ENCODE measurements around the gene LRRC75B. TPM values are rescaled to one million over a fixed set of nuclear protein-coding genes. Genes with fewer than 3 reads are reported as not detected.
"Not testable (repeated sequence)": the region's sequence is repeated elsewhere in the genome, so short reads cannot be mapped to it uniquely, and the experiment has no call there.

LRRC75B gene
- total RNA-seq, 1 donor from 2014 or later = 10.2 TPM

DNA sequence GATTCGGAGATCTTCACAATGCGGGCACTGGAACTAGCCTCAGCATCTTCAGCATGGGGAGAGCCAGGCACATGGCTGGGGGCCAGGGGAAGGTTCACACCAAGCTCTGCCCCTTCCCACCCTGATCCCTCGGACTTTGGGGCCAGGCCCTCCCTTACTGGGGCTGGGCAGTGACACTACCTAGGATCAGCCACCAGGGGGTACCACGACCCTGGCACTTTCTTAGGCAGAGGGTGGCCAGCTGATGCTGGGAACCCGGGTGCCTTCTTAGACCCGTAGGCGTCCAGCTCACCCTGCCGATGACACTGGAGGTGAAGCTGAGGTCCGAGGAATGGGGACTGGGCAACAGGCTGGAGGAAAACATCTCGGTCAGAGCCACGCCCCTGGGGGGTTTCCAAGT lies 36.2 kb upstream of the LRRC75B start:
- not testable (repeated sequence) for ATAC-seq, DNase-seq

GRCh38 chr22:24627911-24628310 lies 35.0 kb upstream of the LRRC75B start:
- intact Hi-C loops (cut with DNase I); H3K27me3 ChIP-seq (ENCODE audit: low read depth); H3K4me3 ChIP-seq; H3K27ac ChIP-seq; ATAC-seq; H3K9me3 ChIP-seq; H3K36me3 ChIP-seq; DNase-seq: not testable (repeated sequence)
- H3K4me1 ChIP-seq = peaks cover 13% of the 10 kb centered on the region

More for the DNA sequence above, 36.2 kb upstream of the LRRC75B start:
- TF ChIP-seq, protein P1, sequence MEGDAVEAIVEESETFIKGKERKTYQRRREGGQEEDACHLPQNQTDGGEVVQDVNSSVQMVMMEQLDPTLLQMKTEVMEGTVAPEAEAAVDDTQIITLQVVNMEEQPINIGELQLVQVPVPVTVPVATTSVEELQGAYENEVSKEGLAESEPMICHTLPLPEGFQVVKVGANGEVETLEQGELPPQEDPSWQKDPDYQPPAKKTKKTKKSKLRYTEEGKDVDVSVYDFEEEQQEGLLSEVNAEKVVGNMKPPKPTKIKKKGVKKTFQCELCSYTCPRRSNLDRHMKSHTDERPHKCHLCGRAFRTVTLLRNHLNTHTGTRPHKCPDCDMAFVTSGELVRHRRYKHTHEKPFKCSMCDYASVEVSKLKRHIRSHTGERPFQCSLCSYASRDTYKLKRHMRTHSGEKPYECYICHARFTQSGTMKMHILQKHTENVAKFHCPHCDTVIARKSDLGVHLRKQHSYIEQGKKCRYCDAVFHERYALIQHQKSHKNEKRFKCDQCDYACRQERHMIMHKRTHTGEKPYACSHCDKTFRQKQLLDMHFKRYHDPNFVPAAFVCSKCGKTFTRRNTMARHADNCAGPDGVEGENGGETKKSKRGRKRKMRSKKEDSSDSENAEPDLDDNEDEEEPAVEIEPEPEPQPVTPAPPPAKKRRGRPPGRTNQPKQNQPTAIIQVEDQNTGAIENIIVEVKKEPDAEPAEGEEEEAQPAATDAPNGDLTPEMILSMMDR (IDR thresholded peaks at IDR 0.05) = peak; percentile 39
- H3K36me3 ChIP-seq; intact Hi-C loops (cut with DNase I); H3K27ac ChIP-seq; H3K4me3 ChIP-seq; H3K27me3 ChIP-seq (ENCODE audit: low read depth); H3K9me3 ChIP-seq: not testable (repeated sequence)
- H3K4me1 ChIP-seq = peaks cover 13% of the 10 kb centered on the region

DNA sequence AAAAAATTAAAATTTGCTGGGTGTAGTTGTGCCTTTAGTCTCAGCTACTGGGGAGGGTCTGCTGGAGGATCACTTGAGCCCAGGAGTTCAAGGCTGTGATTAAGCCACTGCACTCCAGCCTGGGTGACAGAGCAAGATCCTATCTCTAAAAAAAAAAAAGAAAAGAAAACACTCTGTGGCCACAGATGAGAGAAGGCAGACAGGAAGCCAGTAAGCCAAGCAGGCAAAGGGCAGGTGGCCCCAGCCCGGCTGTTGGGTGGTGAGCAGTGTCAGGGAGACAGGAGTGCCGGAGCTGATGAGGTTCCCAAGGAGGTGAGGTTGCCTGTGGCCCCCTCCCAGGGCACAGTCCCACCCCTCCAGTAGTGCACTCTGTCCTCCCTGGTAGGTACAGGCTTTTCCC lies 29.7 kb upstream of the LRRC75B start:
- H3K4me1 ChIP-seq; H3K36me3 ChIP-seq; H3K9me3 ChIP-seq; H3K27ac ChIP-seq; H3K4me3 ChIP-seq; H3K27me3 ChIP-seq (ENCODE audit: low read depth); ATAC-seq; intact Hi-C loops (cut with DNase I); DNase-seq: not testable (repeated sequence)

GRCh38 chr22:24621244-24621643 lies 28.4 kb upstream of the LRRC75B start:
- intact Hi-C loops (cut with DNase I); H3K27ac ChIP-seq; H3K4me1 ChIP-seq; H3K9me3 ChIP-seq; ATAC-seq; H3K27me3 ChIP-seq (ENCODE audit: low read depth); H3K4me3 ChIP-seq; DNase-seq; H3K36me3 ChIP-seq: not testable (repeated sequence)

DNA sequence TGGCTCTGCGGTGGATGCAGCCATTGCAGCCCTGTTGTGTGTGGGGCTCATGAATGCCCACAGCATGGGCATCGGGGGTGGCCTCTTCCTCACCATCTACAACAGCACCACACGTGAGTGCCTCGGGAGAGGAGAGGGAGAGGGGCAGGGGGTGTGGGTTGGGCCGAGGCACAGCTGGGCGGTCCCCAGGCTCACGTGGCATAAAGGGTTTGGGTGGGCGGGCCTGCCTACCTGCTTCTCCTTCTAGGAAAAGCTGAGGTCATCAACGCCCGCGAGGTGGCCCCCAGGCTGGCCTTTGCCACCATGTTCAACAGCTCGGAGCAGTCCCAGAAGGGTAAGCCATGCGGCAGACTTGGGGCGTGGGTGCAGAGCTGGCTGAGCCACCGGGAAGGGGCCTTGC lies 21.9 kb upstream of the LRRC75B start:
- H3K4me3 ChIP-seq; H3K9me3 ChIP-seq; ATAC-seq; H3K36me3 ChIP-seq; H3K27ac ChIP-seq; H3K27me3 ChIP-seq (ENCODE audit: low read depth); intact Hi-C loops (cut with DNase I); DNase-seq; H3K4me1 ChIP-seq: not testable (repeated sequence)

GRCh38 chr22:24609888-24610287 lies 17.0 kb upstream of the LRRC75B start:
- ATAC-seq; H3K27me3 ChIP-seq (ENCODE audit: low read depth); H3K36me3 ChIP-seq; H3K27ac ChIP-seq; H3K4me1 ChIP-seq; H3K4me3 ChIP-seq; H3K9me3 ChIP-seq; DNase-seq; intact Hi-C loops (cut with DNase I): not testable (repeated sequence)

GRCh38 chr22:24608327-24608726 lies 15.5 kb upstream of the LRRC75B start:
- H3K27me3 ChIP-seq (ENCODE audit: low read depth); H3K4me3 ChIP-seq; H3K9me3 ChIP-seq; H3K4me1 ChIP-seq; H3K27ac ChIP-seq; H3K36me3 ChIP-seq; intact Hi-C loops (cut with DNase I); DNase-seq: not testable (repeated sequence)
- ATAC-seq = peak in 1 of 2 donors; percentile 42

DNA sequence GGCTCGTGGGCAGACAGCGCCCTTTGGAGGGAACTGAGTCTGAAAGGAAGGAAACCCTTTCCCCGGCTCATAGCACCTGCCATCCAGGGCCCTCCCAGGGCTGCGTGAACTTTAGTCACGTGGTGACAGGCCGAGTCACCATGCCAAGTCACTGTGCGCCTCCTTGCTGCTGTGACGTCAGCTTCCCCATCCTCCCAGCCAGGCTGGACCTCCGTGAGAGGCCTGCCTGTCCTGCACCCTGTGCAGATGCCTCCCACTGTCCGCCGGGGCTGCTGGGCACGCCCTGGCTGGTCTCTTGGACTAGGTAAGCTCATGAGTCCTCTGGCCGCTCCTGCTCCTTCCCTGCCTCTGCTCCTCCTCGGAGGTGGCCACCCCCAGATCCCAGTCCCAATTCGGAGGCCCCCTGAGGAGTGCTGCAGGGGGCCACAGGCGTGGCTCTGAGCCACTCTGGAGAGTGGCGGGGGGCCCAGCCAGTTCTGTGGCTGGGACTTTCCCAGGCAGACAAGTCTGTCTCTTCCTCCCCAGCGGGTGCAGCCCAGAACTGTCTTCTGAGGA lies 14.6 kb upstream of the LRRC75B start:
- peak; percentile 63 to 71 for ATAC-seq
- peak; percentile 75 for DNase-seq
- Histone ChIP-seq H3K4me3 (peak overlapping the region; percentile 36), H3K27ac (peak overlapping the region; percentile 18)
- H3K4me1 ChIP-seq; H3K36me3 ChIP-seq; H3K9me3 ChIP-seq; intact Hi-C loops (cut with DNase I); H3K27me3 ChIP-seq (ENCODE audit: low read depth): not testable (repeated sequence)

DNA sequence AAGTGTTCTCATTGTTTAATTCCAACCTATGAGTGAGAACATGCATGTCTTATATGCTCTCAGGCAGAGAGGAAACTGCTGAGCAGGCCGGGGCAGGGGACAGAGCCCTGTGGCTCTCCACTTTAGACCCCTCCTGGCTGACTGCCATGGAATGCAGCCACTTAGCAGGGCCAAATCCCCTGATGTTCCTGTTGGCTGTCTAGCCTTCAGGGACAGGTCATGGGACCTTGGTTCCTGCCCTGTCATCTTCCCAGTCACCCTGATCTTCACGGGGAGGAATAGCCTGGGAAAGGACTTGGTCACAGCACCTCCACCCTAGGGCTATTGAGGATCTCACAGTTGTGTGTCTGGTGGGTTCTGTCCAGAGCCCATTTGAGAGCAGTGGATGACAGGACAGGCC lies 13.5 kb upstream of the LRRC75B start:
- H3K36me3 ChIP-seq; H3K27ac ChIP-seq; H3K4me3 ChIP-seq; DNase-seq; intact Hi-C loops (cut with DNase I); H3K27me3 ChIP-seq (ENCODE audit: low read depth); H3K9me3 ChIP-seq; ATAC-seq: not testable (repeated sequence)
- H3K4me1 ChIP-seq = peaks cover 15% of the 10 kb centered on the region

- Histone ChIP-seq H3K4me3 (peak overlapping the region; percentile 36), H3K27ac (peak overlapping the region; percentile 13), H3K4me1 (peaks cover 20% of the 10 kb centered on the region)
- ATAC-seq = peak; percentile 18 to 39
- H3K27me3 ChIP-seq (ENCODE audit: low read depth); H3K9me3 ChIP-seq; H3K36me3 ChIP-seq; DNase-seq; intact Hi-C loops (cut with DNase I): not testable (repeated sequence)
Measured at GRCh38 chr22:24603770-24604629, 11.1 kb upstream of the LRRC75B start.

GRCh38 chr22:24602847-24603769 lies 10.2 kb upstream of the LRRC75B start, which contains the start of gene GGT1:
GGT1 (plus strand) TSS chr22:24603193; CDS start chr22:24611082, 7,889 bp downstream.
- peak; percentile 39 to 55 for ATAC-seq
- intact Hi-C loops (cut with DNase I) = not testable (repeated sequence)
- H3K4me3 ChIP-seq = peak within 1 kb of the TSS; percentile 36

DNA sequence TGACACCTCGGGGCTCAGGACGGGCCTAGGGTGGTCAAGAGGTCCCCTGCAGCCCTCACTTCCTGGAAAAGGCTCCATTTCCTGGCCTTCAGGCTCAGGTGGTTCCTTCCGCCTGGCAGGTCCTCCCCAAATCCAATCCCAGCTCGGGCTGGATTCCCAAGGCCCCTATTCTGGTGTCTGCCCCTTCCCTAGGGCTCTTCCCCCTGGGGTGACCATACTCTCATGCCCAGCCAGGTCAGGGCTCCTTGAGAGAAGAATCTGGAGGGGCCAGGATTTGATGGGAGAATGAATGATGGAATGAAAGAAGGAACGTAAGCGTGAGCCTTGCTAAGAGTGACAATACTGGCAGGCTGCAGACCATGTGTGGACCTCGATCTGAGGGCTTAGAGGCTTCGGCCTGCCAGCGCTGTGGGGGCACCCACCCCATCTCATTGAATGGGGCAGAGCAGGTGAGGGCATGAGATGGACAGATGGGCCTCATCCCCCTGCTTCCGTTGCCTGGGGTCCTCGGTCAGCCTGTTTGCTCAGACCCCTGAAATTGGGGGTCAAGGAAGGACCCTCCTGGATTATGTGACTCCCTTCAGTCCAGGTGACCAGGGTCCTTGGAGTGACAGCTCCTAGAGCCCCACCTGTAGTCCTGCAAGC lies 9.4 kb upstream of the LRRC75B start:
- H3K9me3 ChIP-seq; DNase-seq; intact Hi-C loops (cut with DNase I); H3K4me3 ChIP-seq; ATAC-seq; H3K27me3 ChIP-seq (ENCODE audit: low read depth); H3K36me3 ChIP-seq: not testable (repeated sequence)
- Histone ChIP-seq H3K4me1 (peaks cover 20% of the 10 kb centered on the region), H3K27ac (peak overlapping the region; percentile 18)

More at GRCh38 chr22:24602847-24603769, 10.2 kb upstream of the LRRC75B start, which contains the start of gene GGT1:
- not testable (repeated sequence) for H3K9me3 ChIP-seq; H3K36me3 ChIP-seq; H3K27me3 ChIP-seq (ENCODE audit: low read depth); DNase-seq
- H3K4me1 ChIP-seq = peaks cover 20% of the 10 kb centered on the region
- peak within 1 kb of the TSS; percentile 18 for H3K27ac ChIP-seq

All from lower lobe of right lung (tissue), 2 donors.